T-helper 9 cell (primary cell): Measurements from ENCODE around the gene SLC1A1.

Experiments
- DNase-seq: peaks from one replicate; pipeline ENCODE4 v3.0.0-alpha.2; 2020

The SLC1A1 gene

DNA sequence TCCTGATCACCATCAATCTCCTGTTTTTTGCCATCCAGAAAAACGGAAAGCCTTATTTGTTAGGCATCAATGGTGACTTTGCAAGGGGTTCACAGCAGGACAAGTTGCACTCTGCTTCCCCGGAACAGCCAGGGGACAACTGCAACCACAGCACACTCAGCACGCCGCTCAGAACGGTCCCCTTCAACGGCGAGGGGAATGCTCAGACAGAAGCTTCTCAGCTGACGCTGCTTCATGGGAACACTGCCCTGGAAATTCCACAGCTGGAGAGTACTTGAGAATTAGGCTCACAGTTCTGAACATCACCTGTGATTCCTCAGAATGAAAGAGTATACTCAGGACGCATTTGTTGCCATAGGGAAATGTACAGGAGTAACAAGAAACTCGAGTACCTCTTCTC is 131.7 kb downstream of the SLC1A1 start:
- DNase-seq = no peak

- no peak for DNase-seq
These were observed 140.6 kb downstream of the SLC1A1 start for GRCh38 chr9:4630836-4631235.
